CD14-positive monocyte (primary cell): ENCODE results near the gene RAB3A. TPM values are rescaled to one million over a fixed set of nuclear protein-coding genes. Genes with fewer than 3 reads are reported as not detected.

Experiments
- DNase-seq, 3 donors: peaks; one replicate each; pipeline ENCODE4 v3.0.0-alpha.2; 2011 to 2022
- H2AFZ ChIP-seq: 2 replicates; pipeline ENCODE4 v1.6.0; 2012; ENCODE audit warnings: mild to moderate bottlenecking, low read depth, low read length, inconsistent platforms; ENCODE audit not compliant: insufficient read depth, poor library complexity, severe bottlenecking
- H3K27ac ChIP-seq, 2 donors: 1 replicate in 1 of 2; 2 replicates in 1 of 2; pipeline ENCODE4 v1.5.1; 2012 to 2013; ENCODE audit warnings: low read length in 2 of 2, control low read depth in 1 of 2, inconsistent platforms in 1 of 2, low read depth in 1 of 2, mild to moderate bottlenecking in 1 of 2
- H3K27me3 ChIP-seq, 2 donors: one replicate each; pipeline versions ENCODE4 v1.6.0 to v1.6.1; 2011 to 2013; ENCODE audit warnings: low read length in 2 of 2; ENCODE audit not compliant: control insufficient read depth in 2 of 2, insufficient read depth in 2 of 2
- H3K36me3 ChIP-seq, 2 donors: replicated peaks in 1 of 2; 1 replicate in 1 of 2; 2 replicates in 1 of 2; pipeline versions ENCODE4 v1.5.1 to v1.6.1; 2012 to 2013; ENCODE audit warnings: low read length in 2 of 2, control low read depth in 1 of 2, inconsistent platforms in 1 of 2, mild to moderate bottlenecking in 1 of 2; ENCODE audit not compliant: insufficient read depth in 2 of 2, control insufficient read depth in 1 of 2
- H3K4me1 ChIP-seq, 2 donors: 1 replicate in 1 of 2; 2 replicates in 1 of 2; pipeline versions ENCODE4 v1.5.1 to v1.6.1; 2012 to 2013; ENCODE audit warnings: low read length in 2 of 2, control low read depth in 1 of 2, inconsistent platforms in 1 of 2, mild to moderate bottlenecking in 1 of 2, moderate library complexity in 1 of 2; ENCODE audit not compliant: insufficient read depth in 2 of 2, control insufficient read depth in 1 of 2
- H3K4me2 ChIP-seq: replicated peaks from 2 replicates; pipeline ENCODE3; 2012; ENCODE audit warnings: low read length, moderate library complexity, mild to moderate bottlenecking; ENCODE audit not compliant: poor library complexity, severe bottlenecking; ENCODE audit errors: extremely low read depth
- H3K4me3 ChIP-seq, 3 experiments: fragments of 200-600 bp in 1 of 3; sonication (generic) in 1 of 3; replicated peaks in 1 of 3; 1 replicate in 2 of 3; 2 replicates in 1 of 3; pipeline ENCODE4 v1.5.1; 2011 to 2013; ENCODE audit warnings: low read length in 3 of 3, mild to moderate bottlenecking in 3 of 3, control low read depth in 2 of 3, low read depth in 2 of 3, inconsistent platforms in 1 of 3, moderate library complexity in 1 of 3
- H3K79me2 ChIP-seq: 2 replicates; pipeline ENCODE4 v1.6.0; 2012; ENCODE audit warnings: mild to moderate bottlenecking, control low read depth, inconsistent platforms, low read length, moderate library complexity; ENCODE audit not compliant: insufficient read depth
- H3K9ac ChIP-seq: 2 replicates; pipeline ENCODE4 v1.6.0; 2017; ENCODE audit warnings: low read length, mild to moderate bottlenecking; ENCODE audit not compliant: insufficient read depth, poor library complexity, severe bottlenecking
- H3K9me3 ChIP-seq, 2 donors: replicated peaks in 1 of 2; 1 replicate in 1 of 2; 2 replicates in 1 of 2; pipeline versions ENCODE4 v1.5.1 to v1.6.1; 2012 to 2013; ENCODE audit warnings: low read length in 2 of 2, control low read depth in 1 of 2; ENCODE audit not compliant: control insufficient read depth in 1 of 2, insufficient read depth in 1 of 2
- H4K20me1 ChIP-seq: 2 replicates; pipeline ENCODE4 v1.6.0; 2012; ENCODE audit warnings: mild to moderate bottlenecking, low read length, control low read depth, moderate library complexity; ENCODE audit not compliant: insufficient read depth
- H3K27ac Mint-ChIP-seq, 7 donors: one replicate each; pipeline ENCODE4 v1.8.0; 2020; ENCODE audit warnings: mild to moderate bottlenecking in 7 of 7, mixed read lengths in 7 of 7, moderate library complexity in 6 of 7, inconsistent platforms in 2 of 7
- H3K27me3 Mint-ChIP-seq, 3 donors: one replicate each; pipeline ENCODE4 v1.8.0; 2021 to 2022; ENCODE audit warnings: low read depth in 3 of 3, mild to moderate bottlenecking in 3 of 3, mixed read lengths in 3 of 3, moderate library complexity in 3 of 3, inconsistent platforms in 1 of 3
- H3K36me3 Mint-ChIP-seq, 2 donors: one replicate each; pipeline ENCODE4 v1.8.0; 2020; ENCODE audit warnings: mixed read lengths in 2 of 2, inconsistent platforms in 1 of 2, mild to moderate bottlenecking in 1 of 2
- H3K4me1 Mint-ChIP-seq: one replicate; pipeline ENCODE4 v1.8.0; 2020; ENCODE audit warnings: mild to moderate bottlenecking, mixed read lengths
- H3K4me3 Mint-ChIP-seq, 2 donors: one replicate each; pipeline ENCODE4 v1.8.0; 2020; ENCODE audit warnings: mild to moderate bottlenecking in 2 of 2, mixed read lengths in 2 of 2, moderate library complexity in 1 of 2
- H3K9me3 Mint-ChIP-seq, 7 donors: one replicate each; pipeline ENCODE4 v1.8.0; 2020 to 2022; ENCODE audit warnings: mixed read lengths in 7 of 7, mild to moderate bottlenecking in 6 of 7, moderate library complexity in 6 of 7, inconsistent platforms in 2 of 7
- WGBS: methylation state at CpG from one replicate; pipeline ENCODE4 v1.1.5; 2013; ENCODE audit warnings: missing lambda C conversion rate; ENCODE audit not compliant: insufficient coverage; 5-methylcytosine and 5-hydroxymethylcytosine counted together
- intact Hi-C, 2 donors: fragments of 100-400 bp; cut with micrococcal nuclease; formaldehyde crosslinking; loops; one replicate each; pipeline versions ENCODE4 v1.15.0 to v1.15.1; 2023
- polyA minus RNA-seq: library from RNA; depleted of rRNA, polyadenylated mRNA; stranded (reverse); fragments of >200 nt; gene quantifications from 2 replicates; pipeline ENCODE4 v1.2.3, GENCODE V29; 2012
- polyA plus RNA-seq, 3 donors: library from polyadenylated mRNA; depleted of rRNA in 1 of 3; unstranded in 2 of 3; stranded (reverse) in 1 of 3; fragments of 300-500 nt in 2 of 3; fragments of >200 nt in 1 of 3; fragmentation: Illumina TruSeq in 2 of 3; gene quantifications; 1 replicate in 2 of 3; 2 replicates in 1 of 3; pipeline ENCODE4 v1.2.3, GENCODE V29; 2012 to 2021
- total RNA-seq, 12 experiments: library from RNA in 1 of 12; stranded (reverse) in 1 of 12; fragments of 120-200 nt in 1 of 12; gene quantifications; one replicate each; pipeline ENCODE4 v1.2.4 and lab custom pipeline; 2013 to 2026; ENCODE audit warnings: mixed read lengths in 6 of 12, inconsistent platforms in 1 of 12
- TF ChIP-seq, protein P1 (sequence below): fragments of 200-600 bp; IDR thresholded peaks from one replicate; pipeline ENCODE4 v1.8.0; 2022; ENCODE audit warnings: antibody characterized with exemption, mild to moderate bottlenecking

RAB3A gene
- 2.3 TPM for total RNA-seq (2013)
- polyA plus RNA-seq (1 to 10 TPM in 1 of 3 donors, under 1 TPM in 2; 0.55 to 8.7 (median 0.56) TPM), polyA minus RNA-seq (4.8 and 5.6 TPM in 2 replicates), total RNA-seq (lab: John Stamatoyannopoulos, UW) (0.12 to 4.4 (median 0.92) reads per million in 11 experiments)

GRCh38 chr19:18203863-18204393, at the start of gene RAB3A:
TSS of gene RAB3A (minus strand) at chr19:18204042. CDS start at chr19:18202740, 1,302 bp downstream.
- H3K79me2 ChIP-seq = peaks cover 5% of the 10 kb centered on the region
- peaks cover 0 to 10% of the 10 kb centered on the region in 2 donors for H3K27me3 ChIP-seq
- H3K9ac ChIP-seq = peak within 1 kb of the TSS; percentile 73
- Mint-ChIP-seq H3K9me3 (no peaks in the 10 kb centered on the region), H3K4me1 (peaks cover 24% of the 10 kb centered on the region), H3K36me3 (peaks cover 25 to 30% of the 10 kb centered on the region in 2 donors), H3K27ac (peak within 1 kb of the TSS; percentile 94 to 98 (median 97)), H3K4me3 (peak within 1 kb of the TSS; percentile 90 to 94), H3K27me3 (peaks cover 17 to 27% (median 23%) of the 10 kb centered on the region in 3 donors)
- peak within 1 kb of the TSS; percentile 70 to 85 for H3K27ac ChIP-seq
- intact Hi-C loops = loop anchor here (10.0 kb wide), 2 partner anchors 49 to 211 kb away; partner anchors contain the start of genes PIK3R2 (in 1 of the 2) and SSBP4 (in 1 of the 2)
- peak within 1 kb of the TSS; percentile 91 for H2AFZ ChIP-seq
- peak within 1 kb of the TSS; percentile 51 to 89 (median 82) for H3K4me3 ChIP-seq
- WGBS = 0% methylated on average over 41 of the region's 50 CpGs
- peak within 1 kb of the TSS; percentile 96 for H3K4me2 ChIP-seq
- H4K20me1 ChIP-seq = peaks cover 11% of the 10 kb centered on the region
- peak; percentile 100 for DNase-seq
- TF ChIP-seq, protein P1, sequence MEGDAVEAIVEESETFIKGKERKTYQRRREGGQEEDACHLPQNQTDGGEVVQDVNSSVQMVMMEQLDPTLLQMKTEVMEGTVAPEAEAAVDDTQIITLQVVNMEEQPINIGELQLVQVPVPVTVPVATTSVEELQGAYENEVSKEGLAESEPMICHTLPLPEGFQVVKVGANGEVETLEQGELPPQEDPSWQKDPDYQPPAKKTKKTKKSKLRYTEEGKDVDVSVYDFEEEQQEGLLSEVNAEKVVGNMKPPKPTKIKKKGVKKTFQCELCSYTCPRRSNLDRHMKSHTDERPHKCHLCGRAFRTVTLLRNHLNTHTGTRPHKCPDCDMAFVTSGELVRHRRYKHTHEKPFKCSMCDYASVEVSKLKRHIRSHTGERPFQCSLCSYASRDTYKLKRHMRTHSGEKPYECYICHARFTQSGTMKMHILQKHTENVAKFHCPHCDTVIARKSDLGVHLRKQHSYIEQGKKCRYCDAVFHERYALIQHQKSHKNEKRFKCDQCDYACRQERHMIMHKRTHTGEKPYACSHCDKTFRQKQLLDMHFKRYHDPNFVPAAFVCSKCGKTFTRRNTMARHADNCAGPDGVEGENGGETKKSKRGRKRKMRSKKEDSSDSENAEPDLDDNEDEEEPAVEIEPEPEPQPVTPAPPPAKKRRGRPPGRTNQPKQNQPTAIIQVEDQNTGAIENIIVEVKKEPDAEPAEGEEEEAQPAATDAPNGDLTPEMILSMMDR = no peak
- peaks cover 23 to 29% of the 10 kb centered on the region in 2 donors for H3K4me1 ChIP-seq
- H3K36me3 ChIP-seq = peaks cover 0 to 13% of the 10 kb centered on the region in 2 donors
- H3K9me3 ChIP-seq = no peaks in the 10 kb centered on the region

DNA sequence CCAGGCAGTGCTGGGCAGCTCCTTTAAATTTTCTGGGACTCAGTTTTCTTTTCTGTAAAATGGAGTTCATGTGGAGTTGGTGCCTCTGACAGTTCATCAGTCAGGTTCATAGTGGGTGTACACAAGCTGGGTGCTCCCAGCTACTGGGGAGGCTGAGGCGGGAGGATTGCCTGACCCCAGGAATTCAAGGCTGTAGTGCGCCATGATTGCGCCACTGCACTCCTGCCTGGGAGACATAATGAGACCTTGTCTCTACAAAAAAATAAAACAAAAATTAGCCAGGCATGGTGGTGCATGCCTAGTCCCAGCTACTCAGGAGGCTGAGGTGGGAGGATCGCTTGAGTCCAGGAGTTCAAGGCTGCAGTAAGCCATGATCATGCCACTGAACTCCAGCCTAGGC, 49.3 kb upstream of the RAB3A start:
- Histone ChIP-seq H3K4me2 (no peak overlapping the region), H3K4me3 (no peak overlapping the region), H3K9ac (no peak overlapping the region), H3K4me1 (peaks cover 20 to 25% of the 10 kb centered on the region in 2 donors), H3K27ac (no peak overlapping the region), H3K9me3 (no peaks in the 10 kb centered on the region), H2AFZ (no peak overlapping the region), H3K36me3 (no peaks in the 10 kb centered on the region), H3K79me2 (no peaks in the 10 kb centered on the region), H3K27me3 (peaks cover 0 to 2% of the 10 kb centered on the region in 2 donors), H4K20me1 (no peaks in the 10 kb centered on the region)
- H3K4me3 Mint-ChIP-seq = peak overlapping the region in 1 of 2 donors; percentile 39
- peaks cover 5 to 27% (median 10%) of the 10 kb centered on the region in 3 donors for H3K27me3 Mint-ChIP-seq
- intact Hi-C loops = loop anchor here (2.0 to 10.0 kb wide), 5 partner anchors 140 to 241 kb away; no protein-coding TSS in a partner anchor
- DNase-seq = no peak
- H3K4me1 Mint-ChIP-seq = peaks cover 21% of the 10 kb centered on the region
- TF ChIP-seq, protein P1 = no peak
- no peaks in the 10 kb centered on the region for H3K36me3 Mint-ChIP-seq
- peak overlapping the region in 4 of 7 donors; percentile 14 to 89 (median 57) for H3K27ac Mint-ChIP-seq
- no peaks in the 10 kb centered on the region for H3K9me3 Mint-ChIP-seq
- WGBS = 100% methylated on average over 1 of the region's 4 CpGs
